Esophagus mucosa (tissue), 1 donor: Measurements from ENCODE around the gene MBP. TPM values are rescaled to one million over a fixed set of nuclear protein-coding genes. Genes with fewer than 3 reads are reported as not detected.
A peak's percentile ranks its signal among the peaks of the same experiment; 100 is the strongest.

Source experiments
- ATAC-seq: fragments of 200-7000 bp; cut with Tn5 transposase; one replicate; pipeline ENCODE4 v1.9.1; 2020
- total RNA-seq: library from RNA; stranded (reverse); gene quantifications from one replicate; pipeline ENCODE4 v1.2.4, GENCODE V29; 2023
- donor health status: DM: yes; HTN: yes; CAD: no.

MBP gene
- total RNA-seq, 1 donor from 2014 or later: 25.5 TPM

GRCh38 chr18:77151033-77151771 lies 18.6 kb upstream of the MBP start:
- no peak for ATAC-seq

- no peak for ATAC-seq
Observed at GRCh38 chr18:77150588-77150987, 18.0 kb upstream of the MBP start.

GRCh38 chr18:77148289-77148688 lies 15.7 kb upstream of the MBP start:
- no peak for ATAC-seq

- peak; percentile 17 for ATAC-seq
Observed at GRCh38 chr18:77147418-77147852, 14.9 kb upstream of the MBP start.

GRCh38 chr18:77146249-77147080 lies 13.9 kb upstream of the MBP start:
- ATAC-seq: peak; percentile 63

- ATAC-seq: no peak
Observed at GRCh38 chr18:77145364-77145901, 12.8 kb upstream of the MBP start.

- ATAC-seq: no peak
Observed at GRCh38 chr18:77144451-77145118, 12.0 kb upstream of the MBP start.

GRCh38 chr18:77144046-77144445 lies 11.5 kb upstream of the MBP start:
- no peak for ATAC-seq

- ATAC-seq: no peak
Observed at GRCh38 chr18:77143196-77143595, 10.6 kb upstream of the MBP start.

- ATAC-seq: no peak
Observed at GRCh38 chr18:77141401-77142118, 9.0 kb upstream of the MBP start.

GRCh38 chr18:77140439-77141109 lies 8.0 kb upstream of the MBP start:
- ATAC-seq: peak; percentile 77

GRCh38 chr18:77140030-77140429 lies 7.4 kb upstream of the MBP start:
- ATAC-seq: no peak

- no peak for ATAC-seq
Observed at GRCh38 chr18:77139619-77140018, 7.0 kb upstream of the MBP start.

- no peak for ATAC-seq
Observed at GRCh38 chr18:77138270-77138669, 5.7 kb upstream of the MBP start.

GRCh38 chr18:77137851-77138250 lies 5.3 kb upstream of the MBP start:
- ATAC-seq: no peak

GRCh38 chr18:77136871-77137665 lies 4.5 kb upstream of the MBP start:
- no peak for ATAC-seq

- ATAC-seq: no peak
Observed at GRCh38 chr18:77136076-77136718, 3.6 kb upstream of the MBP start.

- no peak for ATAC-seq
Observed at GRCh38 chr18:77135339-77136075, 2.9 kb upstream of the MBP start.

GRCh38 chr18:77134611-77135010 lies 2.0 kb upstream of the MBP start:
- no peak for ATAC-seq
